ENCODE measurements around the gene DIPK1A. TPM values are rescaled to one million over a fixed set of nuclear protein-coding genes. Genes with fewer than 3 reads are reported as not detected.

Gene DIPK1A
- total RNA-seq, 1 experiment from 2014 or later, result 2.3 TPM

GRCh38 chr1:92998821-92999220 lies 37.6 kb upstream of the DIPK1A start:
- Mint-ChIP-seq H3K4me1 (ENCODE audit: low read depth, unreplicated experiment) (peaks cover 14% of the 10 kb centered on the region), H3K4me3 (ENCODE audit: unreplicated experiment) (no peak overlapping the region), H3K9me3 (ENCODE audit: unreplicated experiment) (no peaks in the 10 kb centered on the region), H3K36me3 (ENCODE audit: insufficient read depth, unreplicated experiment) (no peaks in the 10 kb centered on the region), H3K27ac (ENCODE audit: unreplicated experiment) (no peak overlapping the region), H3K27me3 (ENCODE audit: insufficient read depth, unreplicated experiment) (no peaks in the 10 kb centered on the region)
- ChIA-PET CTCF (no interaction called here), POLR2A (no interaction called here)
- Histone ChIP-seq H3K4me3 (ENCODE audit: low read depth, low read length) (no peak overlapping the region), H3K9me3 (no peaks in the 10 kb centered on the region), H3K36me3 (ENCODE audit: control insufficient read depth, insufficient read depth, low read length) (no peaks in the 10 kb centered on the region), H3K27me3 (replicated peaks; ENCODE audit: control insufficient read depth, insufficient read depth, low read length) (no peaks in the 10 kb centered on the region), H3K4me1 (peaks cover 11% of the 10 kb centered on the region; the same call in 1 of the 2 replicates)
- intact Hi-C loops (cut with micrococcal nuclease; ENCODE audit: unreplicated experiment), result no loop called here
- TF ChIP-seq, protein P1, sequence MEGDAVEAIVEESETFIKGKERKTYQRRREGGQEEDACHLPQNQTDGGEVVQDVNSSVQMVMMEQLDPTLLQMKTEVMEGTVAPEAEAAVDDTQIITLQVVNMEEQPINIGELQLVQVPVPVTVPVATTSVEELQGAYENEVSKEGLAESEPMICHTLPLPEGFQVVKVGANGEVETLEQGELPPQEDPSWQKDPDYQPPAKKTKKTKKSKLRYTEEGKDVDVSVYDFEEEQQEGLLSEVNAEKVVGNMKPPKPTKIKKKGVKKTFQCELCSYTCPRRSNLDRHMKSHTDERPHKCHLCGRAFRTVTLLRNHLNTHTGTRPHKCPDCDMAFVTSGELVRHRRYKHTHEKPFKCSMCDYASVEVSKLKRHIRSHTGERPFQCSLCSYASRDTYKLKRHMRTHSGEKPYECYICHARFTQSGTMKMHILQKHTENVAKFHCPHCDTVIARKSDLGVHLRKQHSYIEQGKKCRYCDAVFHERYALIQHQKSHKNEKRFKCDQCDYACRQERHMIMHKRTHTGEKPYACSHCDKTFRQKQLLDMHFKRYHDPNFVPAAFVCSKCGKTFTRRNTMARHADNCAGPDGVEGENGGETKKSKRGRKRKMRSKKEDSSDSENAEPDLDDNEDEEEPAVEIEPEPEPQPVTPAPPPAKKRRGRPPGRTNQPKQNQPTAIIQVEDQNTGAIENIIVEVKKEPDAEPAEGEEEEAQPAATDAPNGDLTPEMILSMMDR (IDR thresholded peaks at IDR 0.05; ENCODE audit: insufficient read depth in 1 of 2, low read depth in 1 of 2, low read length in 1 of 2, severe bottlenecking in 1 of 2, unreplicated experiment in 1 of 2), result no peak
- no peak for DNase-seq
- no TSS peak for BruUV-seq (replicated peaks)

GRCh38 chr1:92995441-92996430 lies 34.5 kb upstream of the DIPK1A start:
- no peaks in the 10 kb centered on the region for H3K36me3 Mint-ChIP-seq (ENCODE audit: insufficient read depth, unreplicated experiment)
- H3K4me3 ChIP-seq (ENCODE audit: low read depth, low read length), result no peak overlapping the region
- H3K27ac Mint-ChIP-seq (ENCODE audit: unreplicated experiment), result no peak overlapping the region
- no TSS peak for BruUV-seq (replicated peaks)
- TF ChIP-seq, protein P1 (IDR thresholded peaks at IDR 0.05; ENCODE audit: insufficient read depth in 1 of 2, low read depth in 1 of 2, low read length in 1 of 2, severe bottlenecking in 1 of 2, unreplicated experiment in 1 of 2), result no peak
- H3K4me3 Mint-ChIP-seq (ENCODE audit: unreplicated experiment), result no peak overlapping the region
- H3K9me3 ChIP-seq, result no peaks in the 10 kb centered on the region
- H3K4me1 ChIP-seq, result peaks cover 4% of the 10 kb centered on the region; the same call in 1 of the 2 replicates
- POLR2A ChIA-PET, result no interaction called here
- peaks cover 8% of the 10 kb centered on the region for H3K4me1 Mint-ChIP-seq (ENCODE audit: low read depth, unreplicated experiment)
- intact Hi-C loops (cut with micrococcal nuclease; ENCODE audit: unreplicated experiment), result no loop called here
- no peaks in the 10 kb centered on the region for H3K36me3 ChIP-seq (ENCODE audit: control insufficient read depth, insufficient read depth, low read length)
- peak in 1 of 2 experiments; percentile 6 for DNase-seq
- H3K27me3 Mint-ChIP-seq (ENCODE audit: insufficient read depth, unreplicated experiment), result no peaks in the 10 kb centered on the region
- no peaks in the 10 kb centered on the region for H3K9me3 Mint-ChIP-seq (ENCODE audit: unreplicated experiment)
- no peaks in the 10 kb centered on the region for H3K27me3 ChIP-seq (replicated peaks; ENCODE audit: control insufficient read depth, insufficient read depth, low read length)
- CTCF ChIA-PET, result no interaction called here

- no peak overlapping the region for H3K27ac Mint-ChIP-seq (ENCODE audit: unreplicated experiment)
- no TSS peak for BruUV-seq (replicated peaks)
- peak; percentile 59 to 64 for DNase-seq
Observed at GRCh38 chr1:92994105-92994712, 32.9 kb upstream of the DIPK1A start.

More at GRCh38 chr1:92994105-92994712, 32.9 kb upstream of the DIPK1A start:
- Histone ChIP-seq H3K4me3 (ENCODE audit: low read depth, low read length) (no peak overlapping the region), H3K4me1 (0 out of 2 replicates have a peak, but pooled peaks cover 3% of the 10 kb centered on the region), H3K9me3 (no peaks in the 10 kb centered on the region), H3K36me3 (ENCODE audit: control insufficient read depth, insufficient read depth, low read length) (no peaks in the 10 kb centered on the region), H3K27me3 (replicated peaks; ENCODE audit: control insufficient read depth, insufficient read depth, low read length) (no peaks in the 10 kb centered on the region)
- H3K27me3 Mint-ChIP-seq (ENCODE audit: insufficient read depth, unreplicated experiment), result no peaks in the 10 kb centered on the region
- ChIA-PET POLR2A (no interaction called here), CTCF (interaction anchor here (0.6 to 2.1 kb wide), 8 partner anchors 33 to 136 kb away, joined by 3 to 14 read pairs (median 4); partner anchors contain the start of gene DIPK1A)
- TF ChIP-seq, protein P1 (IDR thresholded peaks at IDR 0.05; ENCODE audit: insufficient read depth in 1 of 2, low read depth in 1 of 2, low read length in 1 of 2, severe bottlenecking in 1 of 2, unreplicated experiment in 1 of 2), result peak; percentile 40 to 51
- H3K36me3 Mint-ChIP-seq (ENCODE audit: insufficient read depth, unreplicated experiment), result no peaks in the 10 kb centered on the region
- H3K9me3 Mint-ChIP-seq (ENCODE audit: unreplicated experiment), result no peaks in the 10 kb centered on the region
- H3K4me3 Mint-ChIP-seq (ENCODE audit: unreplicated experiment), result no peak overlapping the region
- no peaks in the 10 kb centered on the region for H3K4me1 Mint-ChIP-seq (ENCODE audit: low read depth, unreplicated experiment)
- intact Hi-C loops (cut with micrococcal nuclease; ENCODE audit: unreplicated experiment), result loop anchor here (1.0 kb wide), 3 partner anchors 26 to 135 kb away; no protein-coding TSS in a partner anchor
